Measurements from ENCODE around the gene CHCHD3. TPM values are rescaled to one million over a fixed set of nuclear protein-coding genes. Genes with fewer than 3 reads are reported as not detected.

The CHCHD3 gene
- polyA plus RNA-seq, 2 of the 4 experiments (the other 2 are of a cell fraction): 96.7 to 139 TPM

DNA sequence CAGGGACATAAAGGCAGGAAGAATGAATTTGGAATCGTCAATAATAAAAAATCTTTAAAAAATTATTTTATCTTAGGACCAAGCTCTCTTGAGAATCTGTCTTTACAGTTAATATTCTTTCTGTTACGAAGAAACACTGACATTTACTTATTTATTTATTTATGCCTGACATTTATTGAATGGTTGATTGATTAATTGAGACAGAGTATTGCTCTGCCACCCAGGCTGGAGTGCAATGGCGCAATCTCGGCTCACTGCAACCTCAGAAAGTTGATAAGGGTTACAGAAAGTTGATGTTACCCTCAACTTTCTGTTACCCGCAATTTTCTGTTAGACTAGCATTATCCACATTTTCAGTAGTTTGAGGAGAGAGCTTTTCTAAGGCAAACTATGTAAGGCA lies 70.1 kb downstream of the CHCHD3 start (continued):
- TF ChIP-seq MAFK (IDR thresholded peaks at IDR 0.05; ENCODE audit: partially characterized antibody) (no peak), MAX (IDR thresholded peaks at IDR 0.05) (no peak), GATA3 (IDR thresholded peaks at IDR 0.05; ENCODE audit: borderline replicate concordance) (no peak), USF2 (IDR thresholded peaks at IDR 0.05) (no peak)
- TF ChIP-seq, protein P1, sequence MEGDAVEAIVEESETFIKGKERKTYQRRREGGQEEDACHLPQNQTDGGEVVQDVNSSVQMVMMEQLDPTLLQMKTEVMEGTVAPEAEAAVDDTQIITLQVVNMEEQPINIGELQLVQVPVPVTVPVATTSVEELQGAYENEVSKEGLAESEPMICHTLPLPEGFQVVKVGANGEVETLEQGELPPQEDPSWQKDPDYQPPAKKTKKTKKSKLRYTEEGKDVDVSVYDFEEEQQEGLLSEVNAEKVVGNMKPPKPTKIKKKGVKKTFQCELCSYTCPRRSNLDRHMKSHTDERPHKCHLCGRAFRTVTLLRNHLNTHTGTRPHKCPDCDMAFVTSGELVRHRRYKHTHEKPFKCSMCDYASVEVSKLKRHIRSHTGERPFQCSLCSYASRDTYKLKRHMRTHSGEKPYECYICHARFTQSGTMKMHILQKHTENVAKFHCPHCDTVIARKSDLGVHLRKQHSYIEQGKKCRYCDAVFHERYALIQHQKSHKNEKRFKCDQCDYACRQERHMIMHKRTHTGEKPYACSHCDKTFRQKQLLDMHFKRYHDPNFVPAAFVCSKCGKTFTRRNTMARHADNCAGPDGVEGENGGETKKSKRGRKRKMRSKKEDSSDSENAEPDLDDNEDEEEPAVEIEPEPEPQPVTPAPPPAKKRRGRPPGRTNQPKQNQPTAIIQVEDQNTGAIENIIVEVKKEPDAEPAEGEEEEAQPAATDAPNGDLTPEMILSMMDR (IDR thresholded peaks at IDR 0.05): no peak

GRCh38 chr7:133009426-133010252 lies 72.3 kb downstream of the CHCHD3 start:
- WGBS (ENCODE audit: missing lambda C conversion rate): 95% methylated on average over 7 of the region's 7 CpGs
- no peak for FAIRE-seq
- CTCF ChIA-PET: no interaction called here

DNA sequence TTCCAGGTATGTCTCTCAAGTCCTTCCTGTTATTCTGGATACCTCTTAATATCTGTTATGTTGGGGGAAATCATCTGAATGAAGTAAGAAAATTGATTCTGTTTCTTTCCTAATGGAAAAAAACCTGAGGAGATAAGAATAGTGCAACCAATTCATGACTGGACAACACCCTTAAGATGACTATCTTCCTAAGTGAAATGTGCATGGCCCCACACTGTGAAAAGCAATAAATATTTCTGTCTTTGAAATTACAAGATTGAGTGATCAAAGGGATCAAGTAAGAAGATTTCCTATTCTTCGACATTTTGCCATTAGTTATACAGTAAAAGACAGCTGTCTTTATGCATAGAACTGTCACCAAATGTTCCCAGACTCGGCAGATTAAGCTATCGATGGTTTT lies 73.9 kb downstream of the CHCHD3 start:
- ATAC-seq (no peak), FAIRE-seq (no peak), DNase-seq (ENCODE audit: low read depth in 1 of 2, low spot score in 1 of 2) (no peak)
- H3K4me3 ChIP-seq: no peak overlapping the region
- POLR2A ChIA-PET: no interaction called here
- CTCF ChIA-PET: no interaction called here
- peaks cover 3% of the 10 kb centered on the region; the same call in 1 of the 3 replicates for H3K9me3 ChIP-seq
- H3K4me1 ChIP-seq: no peaks in the 10 kb centered on the region
- no peak overlapping the region for H3K4me2 ChIP-seq
- no peak overlapping the region for H3K27ac ChIP-seq
- TF ChIP-seq ZFP36 (IDR thresholded peaks at IDR 0.05; ENCODE audit: borderline replicate concordance, partially characterized antibody) (no peak), SREBF2 (IDR thresholded peaks at IDR 0.05) (no peak), RCOR1 (IDR thresholded peaks at IDR 0.05; ENCODE audit: low read depth, low read length) (no peak), FOSL2 (IDR thresholded peaks at IDR 0.05) (no peak), FOSL2 (CRISPR knock-in tag; IDR thresholded peaks at IDR 0.05) (no peak), NFE2L2 (conservative IDR thresholded peaks at IDR 0.05; ENCODE audit: low read length) (no peak), TP53 (CRISPR knock-in tag; IDR thresholded peaks at IDR 0.05) (no peak), POLR2A (IDR thresholded peaks at IDR 0.05; ENCODE audit: low read length) (no peak), EP300 (IDR thresholded peaks at IDR 0.05) (no peak), HOXA7 (CRISPR knock-in tag; IDR thresholded peaks at IDR 0.05) (no peak), MAZ (IDR thresholded peaks at IDR 0.05; ENCODE audit: borderline replicate concordance, low read depth, low read length) (no peak)
- 90% methylated on average over 3 of the region's 3 CpGs for WGBS (ENCODE audit: missing lambda C conversion rate)

More at GRCh38 chr7:133009426-133010252, 72.3 kb downstream of the CHCHD3 start:
- no peak for TF ChIP-seq PBX3 (IDR thresholded peaks at IDR 0.05)
- no peak for TF ChIP-seq ELK1 (IDR thresholded peaks at IDR 0.05; ENCODE audit: low read depth, low read length)
- no peak for TF ChIP-seq KDM1A (IDR thresholded peaks at IDR 0.05; ENCODE audit: low read depth)
- TF ChIP-seq HDAC2 (IDR thresholded peaks at IDR 0.05): no peak
- no peak for TF ChIP-seq E2F6 (IDR thresholded peaks at IDR 0.05; ENCODE audit: borderline replicate concordance, low read depth)
- TF ChIP-seq CBX8 (IDR thresholded peaks at IDR 0.05): no peak
- no peak for TF ChIP-seq PHF8 (IDR thresholded peaks at IDR 0.05; ENCODE audit: borderline replicate concordance, low read depth)
- Histone ChIP-seq H3K27ac (no peak overlapping the region), H3K4me2 (no peak overlapping the region), H3K4me3 (no peak overlapping the region), H3K9me3 (peaks cover 3% of the 10 kb centered on the region; the same call in 1 of the 3 replicates), H3K4me1 (no peaks in the 10 kb centered on the region)
- DNase-seq (ENCODE audit: low read depth in 1 of 2, low spot score in 1 of 2) (no peak), ATAC-seq (no peak)
- POLR2A ChIA-PET: interaction anchor here (0.6 kb wide), 1 partner anchor 20 kb away, joined by 3 read pairs; no protein-coding TSS in a partner anchor
